Glutamatergic neuron (in vitro differentiated cells): ENCODE data around the gene CD3E. TPM values are rescaled to one million over a fixed set of nuclear protein-coding genes. Genes with fewer than 3 reads are reported as not detected.

ENCODE experiments used
- DNase-seq: peaks from one replicate; pipeline ENCODE4 v3.0.0; 2022
- H3K27ac Mint-ChIP-seq: one replicate; pipeline ENCODE4 v1.8.0; 2020; ENCODE audit warnings: mild to moderate bottlenecking, mixed read lengths, inconsistent platforms; ENCODE audit not compliant: unreplicated experiment
- H3K27me3 Mint-ChIP-seq: one replicate; pipeline ENCODE4 v1.8.0; 2020; ENCODE audit warnings: mild to moderate bottlenecking, moderate library complexity, mixed read lengths, inconsistent platforms; ENCODE audit not compliant: unreplicated experiment
- H3K36me3 Mint-ChIP-seq: one replicate; pipeline ENCODE4 v1.8.0; 2020; ENCODE audit warnings: mild to moderate bottlenecking, mixed read lengths, inconsistent platforms; ENCODE audit not compliant: unreplicated experiment
- H3K4me1 Mint-ChIP-seq: one replicate; pipeline ENCODE4 v1.8.0; 2020; ENCODE audit warnings: mild to moderate bottlenecking, low read depth, mixed read lengths, inconsistent platforms; ENCODE audit not compliant: unreplicated experiment
- H3K4me3 Mint-ChIP-seq: one replicate; pipeline ENCODE4 v1.8.0; 2020; ENCODE audit warnings: mild to moderate bottlenecking, mixed read lengths, inconsistent platforms; ENCODE audit not compliant: unreplicated experiment
- H3K9me3 Mint-ChIP-seq: one replicate; pipeline ENCODE4 v1.8.0; 2020; ENCODE audit warnings: mild to moderate bottlenecking, moderate library complexity, mixed read lengths, inconsistent platforms; ENCODE audit not compliant: unreplicated experiment
- total RNA-seq: library from RNA; stranded (reverse); fragmentation: NEBNext Ultra II Directional; extraction: Animal tissue kit (Norgen Biotek cat#: 25700); gene quantifications from one replicate; pipeline ENCODE4 v1.2.1, GENCODE V29; 2021; ENCODE audit not compliant: unreplicated experiment
- TF ChIP-seq, protein P1 (sequence below): fragments of 200-600 bp; sonication (generic); IDR thresholded peaks from one replicate; pipeline ENCODE4 v1.5.0; 2021; ENCODE audit not compliant: partially characterized antibody, unreplicated experiment

The CD3E gene
- total RNA-seq, 1 donor from 2014 or later = not detected

DNA sequence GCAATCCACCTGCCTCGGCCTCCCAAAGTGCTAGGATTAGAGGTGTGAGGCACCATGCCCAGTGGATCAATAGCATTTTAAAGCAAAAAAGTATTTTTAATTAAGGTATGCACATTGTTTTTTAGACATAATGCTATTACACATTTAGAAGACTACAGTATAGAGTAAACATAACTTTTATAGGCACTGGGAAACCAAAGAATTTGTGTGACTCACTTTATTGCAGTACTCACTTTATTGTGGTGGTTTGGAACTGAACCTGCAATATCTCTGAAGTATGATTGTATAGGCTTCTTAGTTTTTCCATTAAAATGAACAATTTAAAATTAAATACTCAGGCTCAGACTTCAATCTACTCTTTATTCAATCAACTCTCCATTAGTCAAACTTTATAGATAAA is 17.5 kb upstream of the CD3E start:
- no peaks in the 10 kb centered on the region for H3K27me3 Mint-ChIP-seq
- no peak overlapping the region for H3K27ac Mint-ChIP-seq
- H3K36me3 Mint-ChIP-seq = no peaks in the 10 kb centered on the region
- no peak overlapping the region for H3K4me3 Mint-ChIP-seq
- H3K4me1 Mint-ChIP-seq = no peaks in the 10 kb centered on the region
- no peak for DNase-seq
- TF ChIP-seq, protein P1, sequence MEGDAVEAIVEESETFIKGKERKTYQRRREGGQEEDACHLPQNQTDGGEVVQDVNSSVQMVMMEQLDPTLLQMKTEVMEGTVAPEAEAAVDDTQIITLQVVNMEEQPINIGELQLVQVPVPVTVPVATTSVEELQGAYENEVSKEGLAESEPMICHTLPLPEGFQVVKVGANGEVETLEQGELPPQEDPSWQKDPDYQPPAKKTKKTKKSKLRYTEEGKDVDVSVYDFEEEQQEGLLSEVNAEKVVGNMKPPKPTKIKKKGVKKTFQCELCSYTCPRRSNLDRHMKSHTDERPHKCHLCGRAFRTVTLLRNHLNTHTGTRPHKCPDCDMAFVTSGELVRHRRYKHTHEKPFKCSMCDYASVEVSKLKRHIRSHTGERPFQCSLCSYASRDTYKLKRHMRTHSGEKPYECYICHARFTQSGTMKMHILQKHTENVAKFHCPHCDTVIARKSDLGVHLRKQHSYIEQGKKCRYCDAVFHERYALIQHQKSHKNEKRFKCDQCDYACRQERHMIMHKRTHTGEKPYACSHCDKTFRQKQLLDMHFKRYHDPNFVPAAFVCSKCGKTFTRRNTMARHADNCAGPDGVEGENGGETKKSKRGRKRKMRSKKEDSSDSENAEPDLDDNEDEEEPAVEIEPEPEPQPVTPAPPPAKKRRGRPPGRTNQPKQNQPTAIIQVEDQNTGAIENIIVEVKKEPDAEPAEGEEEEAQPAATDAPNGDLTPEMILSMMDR = no peak
- peaks cover 2% of the 10 kb centered on the region for H3K9me3 Mint-ChIP-seq

DNA sequence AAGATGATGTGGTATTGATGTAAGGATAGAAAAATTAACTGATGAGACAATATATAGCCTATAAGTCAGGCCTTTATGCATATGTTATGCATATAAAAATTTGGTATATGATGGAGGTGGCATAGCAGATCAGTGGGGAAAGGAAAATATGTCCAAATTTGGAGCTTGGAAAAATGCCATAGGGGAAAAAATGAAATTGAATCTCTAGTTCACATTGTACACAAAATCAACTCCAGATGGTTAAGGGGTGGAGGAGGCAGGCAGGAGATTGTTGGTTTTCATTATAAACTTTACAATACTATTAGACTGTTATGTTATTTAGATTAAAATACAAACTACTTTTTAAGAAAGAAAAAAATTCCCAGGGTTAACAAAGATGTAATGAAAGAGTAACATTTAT is 15.1 kb upstream of the CD3E start:
- DNase-seq = no peak
- H3K4me3 Mint-ChIP-seq = no peak overlapping the region
- peaks cover 2% of the 10 kb centered on the region for H3K9me3 Mint-ChIP-seq
- TF ChIP-seq, protein P1 = no peak
- H3K36me3 Mint-ChIP-seq = no peaks in the 10 kb centered on the region
- no peaks in the 10 kb centered on the region for H3K27me3 Mint-ChIP-seq
- no peak overlapping the region for H3K27ac Mint-ChIP-seq
- no peaks in the 10 kb centered on the region for H3K4me1 Mint-ChIP-seq

DNA sequence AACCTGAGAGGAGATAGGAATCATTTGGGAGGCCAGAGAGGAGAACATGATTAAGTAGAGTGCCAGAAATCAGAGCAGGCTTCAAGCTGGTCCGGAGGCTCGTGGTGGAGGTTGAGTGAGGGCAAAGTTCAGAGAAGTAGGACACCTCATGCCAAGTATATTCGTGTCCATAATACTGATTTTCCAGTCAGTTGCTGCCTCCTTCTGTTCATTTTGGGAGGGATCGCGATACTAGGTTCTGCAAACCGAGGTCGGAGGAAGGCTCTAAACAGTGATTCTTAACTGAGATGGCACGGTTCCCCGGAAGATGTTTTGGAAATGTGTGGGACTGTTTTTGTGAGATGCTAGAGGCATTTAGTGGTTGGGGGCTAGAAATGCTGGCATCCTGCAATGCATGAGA is 13.6 kb upstream of the CD3E start:
- Mint-ChIP-seq H3K27ac (no peak overlapping the region), H3K4me3 (no peak overlapping the region), H3K36me3 (no peaks in the 10 kb centered on the region), H3K27me3 (no peaks in the 10 kb centered on the region), H3K9me3 (peaks cover 2% of the 10 kb centered on the region), H3K4me1 (peaks cover 2% of the 10 kb centered on the region)
- DNase-seq = no peak
- TF ChIP-seq, protein P1 = no peak

DNA sequence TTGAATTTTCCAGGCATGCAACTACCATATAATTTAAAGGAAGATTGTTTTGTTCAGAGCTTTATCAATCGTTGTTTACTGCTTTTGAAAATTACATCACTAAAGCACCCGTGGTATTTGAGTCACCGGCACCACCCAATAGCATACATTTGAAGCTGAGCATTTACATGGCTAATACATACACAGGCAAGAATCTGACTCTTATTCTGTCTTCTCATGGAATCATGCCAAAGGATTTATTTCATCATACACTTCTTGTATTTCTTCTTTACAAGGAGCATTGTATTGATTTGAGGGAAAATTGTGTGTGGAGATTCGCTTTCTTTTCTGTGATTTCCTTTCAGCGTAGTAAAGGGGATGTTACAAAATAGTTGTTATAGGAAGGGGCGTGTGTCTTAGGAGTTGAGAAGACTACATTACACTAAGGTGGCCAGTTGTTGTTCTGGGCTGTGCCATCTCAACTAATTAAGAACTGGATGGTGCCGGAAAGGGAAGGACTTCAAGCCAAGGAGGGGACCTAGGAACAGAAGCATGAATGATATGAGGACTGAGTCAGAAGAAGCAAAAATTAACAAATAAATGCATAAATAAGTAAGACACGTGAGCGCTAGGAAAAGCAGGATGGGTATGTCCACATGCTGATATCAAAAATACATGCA is 12.9 kb upstream of the CD3E start:
- H3K36me3 Mint-ChIP-seq = no peaks in the 10 kb centered on the region
- H3K9me3 Mint-ChIP-seq = peaks cover 2% of the 10 kb centered on the region
- no peak overlapping the region for H3K27ac Mint-ChIP-seq
- H3K27me3 Mint-ChIP-seq = no peaks in the 10 kb centered on the region
- DNase-seq = no peak
- H3K4me3 Mint-ChIP-seq = no peak overlapping the region
- peaks cover 2% of the 10 kb centered on the region for H3K4me1 Mint-ChIP-seq
- TF ChIP-seq, protein P1 = no peak

DNA sequence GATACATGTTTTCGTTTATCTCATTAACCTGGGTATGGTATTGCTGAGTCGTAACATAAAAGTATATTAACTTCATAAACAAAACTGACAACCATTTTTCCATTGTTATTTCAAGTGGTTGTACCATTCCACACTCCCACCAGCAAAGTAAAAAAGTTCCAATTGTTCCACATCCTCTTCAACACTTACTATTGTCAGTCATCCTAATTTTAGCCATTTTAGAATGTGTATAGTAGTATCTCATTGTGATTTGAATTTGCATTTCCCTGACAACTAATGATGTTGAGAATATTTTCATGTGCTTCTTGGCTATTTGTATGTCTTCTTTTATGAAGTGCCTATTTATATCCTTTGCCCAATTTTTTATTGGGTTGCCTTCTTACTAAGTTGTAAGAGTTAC is 10.5 kb upstream of the CD3E start:
- H3K4me3 Mint-ChIP-seq = no peak overlapping the region
- TF ChIP-seq, protein P1 = no peak
- no peaks in the 10 kb centered on the region for H3K36me3 Mint-ChIP-seq
- peaks cover 2% of the 10 kb centered on the region for H3K9me3 Mint-ChIP-seq
- peaks cover 2% of the 10 kb centered on the region for H3K4me1 Mint-ChIP-seq
- no peaks in the 10 kb centered on the region for H3K27me3 Mint-ChIP-seq
- no peak for DNase-seq
- no peak overlapping the region for H3K27ac Mint-ChIP-seq
